ENCODE results near the gene TTC5.

GRCh38 chr14:20294636-20295035, 11.1 kb downstream of the TTC5 start:
- TF ChIP-seq CTCF (optimal IDR thresholded peaks at IDR 0.05 in 1 of 3, IDR thresholded peaks at IDR 0.05 in 1 of 3, conservative IDR thresholded peaks at IDR 0.05 in 1 of 3; ENCODE audit: extremely low read depth in 1 of 3, insufficient read depth in 2 of 3, low read length in 3 of 3): no peak
- no peak for TF ChIP-seq EZH2 (IDR thresholded peaks at IDR 0.05; ENCODE audit: low read length)
